ENCODE measurements around the gene ASB1.
"Not testable (repeated sequence)": the region's sequence is repeated elsewhere in the genome, so short reads cannot be mapped to it uniquely, and the experiment has no call there.

The ASB1 gene

GRCh38 chr2:238440767-238441166 lies 14.0 kb downstream of the ASB1 start:
- no peak for TF ChIP-seq POLR2AphosphoS5 (IDR thresholded peaks at IDR 0.05; ENCODE audit: low read depth, low read length)
- no peak for TF ChIP-seq POLR2A (IDR thresholded peaks at IDR 0.05; ENCODE audit: low read depth, low read length)
- no peak for TF ChIP-seq TAF1 (IDR thresholded peaks at IDR 0.05; ENCODE audit: borderline replicate concordance, low read depth, low read length)
- DNase-seq (ENCODE audit: insufficient read length) (no peak), FAIRE-seq (no peak)

DNA sequence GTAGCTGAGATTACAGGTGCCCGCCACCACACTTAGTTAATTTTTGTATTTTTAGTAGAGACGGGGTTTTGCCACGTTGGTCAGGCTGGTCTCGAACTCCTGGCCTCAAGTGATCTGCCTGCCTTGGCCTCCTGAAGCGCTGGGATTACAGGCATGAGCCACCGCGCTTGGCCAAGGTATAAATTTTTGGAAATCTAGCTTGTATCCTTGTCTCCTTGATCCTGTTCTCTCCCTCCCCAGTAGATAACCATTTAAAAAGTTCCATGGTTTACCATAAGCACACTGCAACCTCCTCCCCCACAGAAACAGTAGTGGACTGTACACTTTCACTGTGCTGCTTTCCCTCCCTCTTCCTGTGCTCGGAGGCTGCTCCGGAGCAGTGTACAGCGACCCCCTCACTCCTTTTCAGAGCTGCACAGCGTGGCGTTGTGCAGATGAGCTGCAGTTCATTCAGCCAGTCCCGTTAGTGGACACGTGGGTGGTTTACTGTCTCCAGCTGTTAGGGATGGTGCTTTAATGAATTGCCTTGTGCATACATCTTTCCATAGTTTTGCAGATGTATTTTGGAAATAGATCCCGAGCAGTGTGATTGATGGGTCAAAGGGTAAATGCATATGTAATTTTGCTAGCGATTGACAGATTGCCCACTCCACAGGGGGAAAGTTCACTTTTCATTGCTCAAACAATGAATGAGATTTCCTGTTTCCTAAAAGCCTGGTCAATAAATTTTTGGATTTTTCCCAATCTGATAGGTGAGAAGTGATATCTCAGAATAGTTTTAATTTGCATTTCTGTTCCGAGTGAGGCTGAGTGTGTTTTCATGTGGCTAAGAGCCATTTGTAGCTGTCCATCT lies 14.8 kb downstream of the ASB1 start:
- DNase-seq (ENCODE audit: insufficient read length) = no peak
- TF ChIP-seq POLR2A (IDR thresholded peaks at IDR 0.05; ENCODE audit: low read depth, low read length) = no peak
- TF ChIP-seq TAF1 (IDR thresholded peaks at IDR 0.05; ENCODE audit: borderline replicate concordance, low read depth, low read length) = no peak
- TF ChIP-seq POLR2AphosphoS5 (IDR thresholded peaks at IDR 0.05; ENCODE audit: low read depth, low read length) = no peak
- FAIRE-seq = no peak

DNA sequence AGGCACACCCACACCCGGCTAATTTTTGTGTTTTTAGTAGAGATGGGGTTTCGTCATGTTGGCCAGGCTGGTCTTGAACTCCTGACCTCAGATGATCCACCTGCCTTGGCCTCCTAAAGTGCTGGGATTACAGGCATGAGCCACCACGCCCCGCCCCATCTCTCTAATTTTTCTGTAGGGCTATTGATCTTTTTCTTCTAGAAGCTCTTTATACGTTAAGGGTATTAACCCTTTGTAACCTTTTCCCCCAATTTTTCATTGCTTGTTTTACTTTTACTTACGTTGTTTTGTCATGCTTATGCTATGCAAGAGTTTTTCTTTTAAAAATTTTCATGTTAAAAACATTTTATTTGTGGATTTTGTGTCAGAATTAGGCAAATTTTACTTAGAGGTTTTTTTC lies 15.5 kb downstream of the ASB1 start:
- FAIRE-seq; DNase-seq (ENCODE audit: insufficient read length): not testable (repeated sequence)

DNA sequence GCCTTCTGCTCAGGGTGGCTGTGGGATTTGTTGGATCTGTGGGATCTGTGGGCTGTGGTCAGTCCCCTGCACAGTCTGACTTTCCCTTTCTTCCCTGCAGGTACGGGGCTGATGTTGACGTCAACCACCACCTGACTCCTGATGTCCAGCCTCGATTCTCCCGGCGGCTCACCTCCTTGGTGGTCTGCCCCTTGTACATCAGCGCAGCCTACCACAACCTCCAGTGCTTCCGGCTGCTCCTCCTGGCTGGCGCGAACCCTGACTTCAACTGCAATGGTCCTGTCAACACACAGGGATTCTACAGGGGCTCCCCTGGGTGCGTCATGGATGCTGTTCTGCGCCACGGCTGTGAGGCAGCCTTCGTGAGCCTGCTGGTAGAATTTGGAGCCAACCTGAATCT lies 17.5 kb downstream of the ASB1 start:
- DNase-seq (ENCODE audit: insufficient read length) (no peak), FAIRE-seq (no peak)
- TF ChIP-seq POLR2AphosphoS5 (IDR thresholded peaks at IDR 0.05; ENCODE audit: low read depth, low read length) (no peak), TAF1 (IDR thresholded peaks at IDR 0.05; ENCODE audit: borderline replicate concordance, low read depth, low read length) (no peak), POLR2A (IDR thresholded peaks at IDR 0.05; ENCODE audit: low read depth, low read length) (no peak)

- TF ChIP-seq POLR2AphosphoS5 (IDR thresholded peaks at IDR 0.05; ENCODE audit: low read depth, low read length) (no peak), POLR2A (IDR thresholded peaks at IDR 0.05; ENCODE audit: low read depth, low read length) (no peak), TAF1 (IDR thresholded peaks at IDR 0.05; ENCODE audit: borderline replicate concordance, low read depth, low read length) (no peak)
- FAIRE-seq = no peak
Observed at GRCh38 chr2:238445409-238446190, 18.9 kb downstream of the ASB1 start.

DNA sequence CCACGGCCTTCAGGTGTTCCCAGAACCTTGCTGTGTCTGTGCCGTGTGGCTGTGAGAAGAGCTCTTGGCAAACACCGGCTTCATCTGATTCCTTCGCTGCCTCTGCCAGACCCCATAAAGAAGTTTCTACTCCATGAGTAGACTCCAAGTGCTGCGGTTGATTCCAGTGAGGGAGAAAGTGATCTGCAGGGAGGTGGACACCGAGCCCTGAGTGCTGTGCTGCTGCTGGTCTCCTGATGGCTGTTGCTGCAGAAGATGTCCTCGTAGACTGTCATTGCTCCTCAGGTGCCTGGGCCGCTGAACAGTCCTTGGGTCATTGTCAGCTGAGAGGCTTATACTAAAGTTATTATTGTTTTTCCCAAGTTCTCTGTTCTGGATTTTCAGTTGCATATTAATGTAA lies 19.6 kb downstream of the ASB1 start:
- DNase-seq (ENCODE audit: insufficient read length) = no peak
- no peak for TF ChIP-seq POLR2AphosphoS5 (IDR thresholded peaks at IDR 0.05; ENCODE audit: low read depth, low read length)
- TF ChIP-seq TAF1 (IDR thresholded peaks at IDR 0.05; ENCODE audit: borderline replicate concordance, low read depth, low read length) = no peak
- no peak for TF ChIP-seq POLR2A (IDR thresholded peaks at IDR 0.05; ENCODE audit: low read depth, low read length)
- no peak for FAIRE-seq

More at GRCh38 chr2:238445409-238446190, 18.9 kb downstream of the ASB1 start:
- no peak for DNase-seq (ENCODE audit: insufficient read length)

- TF ChIP-seq TAF1 (IDR thresholded peaks at IDR 0.05; ENCODE audit: borderline replicate concordance, low read depth, low read length) (no peak), POLR2AphosphoS5 (IDR thresholded peaks at IDR 0.05; ENCODE audit: low read depth, low read length) (no peak), POLR2A (IDR thresholded peaks at IDR 0.05; ENCODE audit: low read depth, low read length) (no peak)
- DNase-seq (ENCODE audit: insufficient read length) = no peak
- FAIRE-seq = no peak
Observed at GRCh38 chr2:238448031-238448955, 21.6 kb downstream of the ASB1 start.

DNA sequence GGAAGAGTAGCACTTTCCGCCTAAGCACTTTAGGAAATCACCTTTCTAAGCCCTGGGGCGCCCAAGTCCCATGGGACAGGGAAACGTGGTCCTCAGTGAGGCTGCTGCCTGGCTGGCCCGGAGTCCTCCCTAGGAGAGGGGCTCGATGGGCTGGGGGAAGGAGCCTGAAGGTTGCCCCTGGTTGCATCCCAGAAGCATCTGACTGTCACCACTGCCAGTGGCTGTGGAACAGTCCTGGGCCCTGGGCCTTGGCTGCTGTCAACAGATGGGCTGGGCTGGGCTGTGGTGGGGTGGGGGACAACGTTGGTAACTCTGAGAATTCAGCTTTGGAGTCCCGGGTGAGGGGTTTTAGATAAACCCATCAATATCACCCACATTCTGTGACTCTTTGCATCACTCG lies 22.5 kb downstream of the ASB1 start:
- DNase-seq (ENCODE audit: insufficient read length) (no peak), FAIRE-seq (no peak)
- TF ChIP-seq POLR2A (IDR thresholded peaks at IDR 0.05; ENCODE audit: low read depth, low read length) = no peak
- TF ChIP-seq POLR2AphosphoS5 (IDR thresholded peaks at IDR 0.05; ENCODE audit: low read depth, low read length) = no peak
- no peak for TF ChIP-seq TAF1 (IDR thresholded peaks at IDR 0.05; ENCODE audit: borderline replicate concordance, low read depth, low read length)

DNA sequence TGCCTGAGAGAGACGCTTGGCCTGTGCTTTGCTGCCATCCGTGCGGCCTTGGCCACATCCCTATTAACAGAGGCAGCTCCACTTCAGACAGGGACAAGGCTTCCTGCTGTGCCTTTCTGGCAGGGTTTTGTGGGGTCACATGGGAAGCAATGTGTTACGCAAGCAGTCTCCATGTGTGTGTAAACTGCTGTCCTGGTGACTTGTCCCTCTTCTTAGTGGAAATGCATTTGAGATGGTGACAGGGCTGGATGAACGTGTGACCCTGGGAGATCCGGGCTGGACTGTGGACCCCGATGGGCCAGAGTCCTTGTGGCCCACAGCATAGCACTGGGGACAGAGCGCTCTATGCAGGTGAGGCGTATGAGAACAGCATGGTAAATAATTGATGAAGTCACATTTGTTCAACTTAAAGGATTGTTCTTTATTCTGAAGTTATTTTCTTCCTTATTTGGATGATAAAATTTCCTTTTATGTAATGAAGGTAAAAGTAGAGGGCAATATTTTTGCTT lies 23.2 kb downstream of the ASB1 start:
- DNase-seq (ENCODE audit: insufficient read length) = no peak
- no peak for FAIRE-seq
- no peak for TF ChIP-seq POLR2A (IDR thresholded peaks at IDR 0.05; ENCODE audit: low read depth, low read length)
- TF ChIP-seq POLR2AphosphoS5 (IDR thresholded peaks at IDR 0.05; ENCODE audit: low read depth, low read length) = no peak
- TF ChIP-seq TAF1 (IDR thresholded peaks at IDR 0.05; ENCODE audit: borderline replicate concordance, low read depth, low read length) = no peak

- TF ChIP-seq POLR2AphosphoS5 (IDR thresholded peaks at IDR 0.05; ENCODE audit: low read depth, low read length) = no peak
- TF ChIP-seq TAF1 (IDR thresholded peaks at IDR 0.05; ENCODE audit: borderline replicate concordance, low read depth, low read length) = no peak
- no peak for TF ChIP-seq POLR2A (IDR thresholded peaks at IDR 0.05; ENCODE audit: low read depth, low read length)
- FAIRE-seq = no peak
Observed at GRCh38 chr2:238450440-238450861, 23.7 kb downstream of the ASB1 start.

GRCh38 chr2:238453842-238454241 lies 27.1 kb downstream of the ASB1 start:
- DNase-seq (ENCODE audit: insufficient read length) = no peak
- FAIRE-seq = no peak
- TF ChIP-seq POLR2A (IDR thresholded peaks at IDR 0.05; ENCODE audit: low read depth, low read length) (no peak), TAF1 (IDR thresholded peaks at IDR 0.05; ENCODE audit: borderline replicate concordance, low read depth, low read length) (no peak), POLR2AphosphoS5 (IDR thresholded peaks at IDR 0.05; ENCODE audit: low read depth, low read length) (no peak)

More at GRCh38 chr2:238450440-238450861, 23.7 kb downstream of the ASB1 start:
- DNase-seq (ENCODE audit: insufficient read length) = no peak

Measured in GM12892 (cell line).